ENCODE data around the gene HUS1.
A peak's percentile ranks its signal among the peaks of the same experiment; 100 is the strongest.

GRCh38 chr7:47979145-47979831 lies at the start of gene HUS1:
- TF ChIP-seq CTCF (IDR thresholded peaks at IDR 0.05) (peak in 1 of 4 experiments; percentile 15), POLR2A (IDR thresholded peaks at IDR 0.05) (peak; percentile 59 to 61)
